H9 (cell line): ENCODE measurements around the gene ARHGEF2. TPM values are rescaled to one million over a fixed set of nuclear protein-coding genes. Genes with fewer than 3 reads are reported as not detected.

ENCODE experiments used
- DNase-seq: peaks from one replicate; pipeline ENCODE4 v3.0.0-alpha.2; 2017
- H2AFZ ChIP-seq: one replicate; pipeline ENCODE4 v1.6.1; 2013; ENCODE audit warnings: mild to moderate bottlenecking, low read length, control low read depth, moderate library complexity
- H2AK5ac ChIP-seq: 2 replicates; pipeline ENCODE4 v1.6.1; 2013; ENCODE audit warnings: low read length, control low read depth, mixed read lengths; ENCODE audit not compliant: insufficient read length
- H2BK120ac ChIP-seq: one replicate; pipeline ENCODE4 v1.6.1; 2013; ENCODE audit warnings: low read depth, mild to moderate bottlenecking, low read length, control low read depth, inconsistent platforms; ENCODE audit not compliant: poor library complexity, severe bottlenecking
- H2BK12ac ChIP-seq: 2 replicates; pipeline ENCODE4 v1.6.1; 2013; ENCODE audit warnings: low read length, control low read depth, mixed read lengths, low read depth; ENCODE audit not compliant: insufficient read length
- H2BK15ac ChIP-seq: 2 replicates; pipeline ENCODE4 v1.6.1; 2013; ENCODE audit warnings: low read depth, low read length, control low read depth
- H2BK20ac ChIP-seq: one replicate; pipeline ENCODE4 v1.6.1; 2013; ENCODE audit warnings: low read depth, mild to moderate bottlenecking, low read length, control low read depth, inconsistent platforms; ENCODE audit not compliant: poor library complexity, severe bottlenecking
- H2BK5ac ChIP-seq: 2 replicates; pipeline ENCODE4 v1.6.1; 2013; ENCODE audit warnings: low read length, control low read depth, mixed read lengths; ENCODE audit not compliant: insufficient read length
- H3K14ac ChIP-seq: 2 replicates; pipeline ENCODE4 v1.6.1; 2013; ENCODE audit warnings: low read length, control low read depth; ENCODE audit not compliant: insufficient read depth
- H3K18ac ChIP-seq: 2 replicates; pipeline ENCODE4 v1.6.1; 2013; ENCODE audit warnings: low read depth, mild to moderate bottlenecking, mixed read lengths, low read length, control low read depth; ENCODE audit not compliant: insufficient read length
- H3K23ac ChIP-seq: 2 replicates; pipeline ENCODE4 v1.6.1; 2013; ENCODE audit warnings: low read length, control low read depth, mixed read lengths, low read depth; ENCODE audit not compliant: insufficient read length
- H3K23me2 ChIP-seq: 2 replicates; pipeline ENCODE4 v1.6.1; 2013; ENCODE audit warnings: low read depth, mild to moderate bottlenecking, mixed read lengths, low read length, control low read depth; ENCODE audit not compliant: insufficient read length, poor library complexity, severe bottlenecking
- H3K27ac ChIP-seq: 2 replicates; pipeline ENCODE4 v1.5.1; 2013; ENCODE audit warnings: low read length, control low read depth, mixed read lengths, low read depth; ENCODE audit not compliant: insufficient read length
- H3K27me3 ChIP-seq: 2 replicates; pipeline ENCODE4 v1.6.1; 2013; ENCODE audit warnings: low read length, control low read depth, inconsistent platforms; ENCODE audit not compliant: insufficient read depth
- H3K4ac ChIP-seq: 2 replicates; pipeline ENCODE4 v1.6.1; 2013; ENCODE audit warnings: low read depth, mild to moderate bottlenecking, control low read depth, inconsistent platforms, low read length, moderate library complexity
- H3K4me1 ChIP-seq: 2 replicates; pipeline ENCODE4 v1.6.1; 2013; ENCODE audit warnings: low read length, control low read depth, inconsistent platforms; ENCODE audit not compliant: insufficient read depth
- H3K4me2 ChIP-seq: 2 replicates; pipeline ENCODE4 v1.6.1; 2013; ENCODE audit warnings: low read length, control low read depth, mixed read lengths; ENCODE audit not compliant: insufficient read length, insufficient read depth
- H3K56ac ChIP-seq: 2 replicates; pipeline ENCODE4 v1.6.1; 2013; ENCODE audit warnings: low read depth, mild to moderate bottlenecking, mixed read lengths, low read length, control low read depth; ENCODE audit not compliant: insufficient read length
- H3K79me1 ChIP-seq: 2 replicates; pipeline ENCODE4 v1.6.1; 2013; ENCODE audit warnings: low read depth, mild to moderate bottlenecking, moderate library complexity, low read length, control low read depth, inconsistent platforms; ENCODE audit not compliant: insufficient read depth, poor library complexity, severe bottlenecking
- H3K79me2 ChIP-seq: 2 replicates; pipeline ENCODE4 v1.6.1; 2013; ENCODE audit warnings: low read length, control low read depth, inconsistent platforms; ENCODE audit not compliant: insufficient read depth
- H3K9ac ChIP-seq: 2 replicates; pipeline ENCODE4 v1.6.1; 2013; ENCODE audit warnings: low read length, control low read depth, mixed read lengths; ENCODE audit not compliant: insufficient read length; ENCODE audit errors: extremely low read depth
- H3K9me3 ChIP-seq: one replicate; pipeline ENCODE4 v1.6.1; 2013; ENCODE audit warnings: low read depth, low read length, inconsistent platforms; ENCODE audit not compliant: control insufficient read depth
- H3T11ph ChIP-seq: one replicate; pipeline ENCODE4 v1.6.1; 2013; ENCODE audit warnings: mild to moderate bottlenecking, low read length, control low read depth, inconsistent platforms
- H4K20me1 ChIP-seq: one replicate; pipeline ENCODE4 v1.6.1; 2013; ENCODE audit not compliant: control insufficient read depth, insufficient read length, insufficient read depth
- H4K5ac ChIP-seq: 2 replicates; pipeline ENCODE4 v1.6.1; 2013; ENCODE audit warnings: low read depth, mild to moderate bottlenecking, mixed read lengths, low read length, control low read depth; ENCODE audit not compliant: insufficient read length
- H4K8ac ChIP-seq: replicated peaks from 2 replicates; pipeline ENCODE4 v1.6.1; 2013; ENCODE audit warnings: low read length, control low read depth, mixed read lengths, low read depth; ENCODE audit not compliant: insufficient read length
- H4K91ac ChIP-seq: 2 replicates; pipeline ENCODE4 v1.6.1; 2013; ENCODE audit warnings: low read depth, mild to moderate bottlenecking, moderate library complexity, mixed read lengths, low read length, control low read depth; ENCODE audit not compliant: insufficient read length
- H3K27ac Mint-ChIP-seq, 3 experiments: 2 replicates in 2 of 3; 3 replicates in 1 of 3; pipeline ENCODE4 v1.8.0; 2020 to 2021; ENCODE audit warnings: mixed read lengths in 3 of 3, mild to moderate bottlenecking in 1 of 3, moderate library complexity in 1 of 3
- H3K27me3 Mint-ChIP-seq: 2 replicates; pipeline ENCODE4 v1.8.0; 2021; ENCODE audit warnings: low read depth, mild to moderate bottlenecking, moderate library complexity, mixed read lengths
- H3K36me3 Mint-ChIP-seq, 3 experiments: 2 replicates in 2 of 3; 3 replicates in 1 of 3; pipeline ENCODE4 v1.8.0; 2020 to 2021; ENCODE audit warnings: low read depth in 3 of 3, mixed read lengths in 3 of 3; ENCODE audit not compliant: insufficient read depth in 1 of 3
- H3K4me1 Mint-ChIP-seq, 2 experiments: 2 replicates each; pipeline ENCODE4 v1.8.0; 2020; ENCODE audit warnings: mixed read lengths in 2 of 2
- H3K4me3 Mint-ChIP-seq, 2 experiments: 2 replicates in 1 of 2; 3 replicates in 1 of 2; pipeline ENCODE4 v1.8.0; 2020 to 2021; ENCODE audit warnings: mild to moderate bottlenecking in 2 of 2, mixed read lengths in 2 of 2, moderate library complexity in 1 of 2
- H3K9me3 Mint-ChIP-seq, 2 experiments: 2 replicates in 1 of 2; 3 replicates in 1 of 2; pipeline ENCODE4 v1.8.0; 2020; ENCODE audit warnings: mild to moderate bottlenecking in 2 of 2, mixed read lengths in 2 of 2, moderate library complexity in 1 of 2
- CTCF ChIP-seq: fragments of 200-600 bp; sonication (generic); conservative IDR thresholded peaks from 3 replicates; pipeline ENCODE4 v1.8.0; 2021; ENCODE audit warnings: antibody characterized with exemption, mild to moderate bottlenecking
- whole genome bisulfite sequencing: extraction: QIAGEN DNeasy Blood & Tissue Kit; methylation state at CpG from one replicate; pipeline ENCODE4 v1.1.7; 2013; ENCODE audit warnings: missing lambda C conversion rate, low lambda C conversion rate, mixed read lengths; ENCODE audit not compliant: insufficient read length; ENCODE audit errors: extremely low coverage; 5-methylcytosine and 5-hydroxymethylcytosine counted together
- total RNA-seq: library from RNA; stranded (reverse); gene quantifications from 2 replicates; pipeline ENCODE4 v1.2.1, GENCODE V29; 2021

Gene ARHGEF2
- total RNA-seq, 1 experiment from 2014 or later, result 111 TPM

DNA sequence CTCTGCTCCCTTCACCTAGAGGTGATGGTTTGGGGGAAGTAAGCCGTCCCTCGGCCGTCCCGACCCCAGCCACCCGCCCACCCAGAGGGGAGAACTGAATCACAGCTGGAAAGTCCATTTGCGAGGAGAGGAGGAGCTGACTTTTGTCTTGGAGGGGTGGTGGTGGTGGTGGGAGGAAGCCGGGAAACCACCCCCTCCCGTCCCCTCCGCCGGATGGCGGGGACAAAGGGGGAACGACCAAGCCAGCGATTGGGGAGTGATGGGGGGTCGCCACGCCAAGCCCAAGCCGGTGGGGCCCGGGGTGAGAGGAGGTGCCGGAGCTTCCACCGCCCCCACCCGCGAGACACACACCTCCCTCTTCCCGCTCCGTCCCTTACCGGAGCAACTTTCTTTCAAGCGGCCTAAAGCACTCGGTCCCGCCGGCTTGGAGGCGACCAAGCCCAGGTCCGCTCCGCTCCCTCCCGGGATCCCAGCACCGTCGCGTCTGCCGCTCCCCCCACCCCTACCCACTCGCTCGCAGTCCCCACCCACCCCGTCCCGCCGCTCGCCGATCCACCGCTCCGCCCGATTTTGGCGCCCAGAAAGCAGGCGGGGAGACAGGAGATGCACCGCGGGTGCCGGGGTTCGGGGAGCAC lies 540 bp downstream of the ARHGEF2 start:
- H3K9ac ChIP-seq, result peak overlapping the region; percentile 71
- H3K4ac ChIP-seq, result no peak overlapping the region
- WGBS, result no CpG with 5 or more reads among the region's 52 CpGs
- no peak overlapping the region for H3T11ph ChIP-seq
- no peak overlapping the region for H2BK15ac ChIP-seq
- H2BK12ac ChIP-seq, result no peak overlapping the region
- H4K20me1 ChIP-seq, result peaks cover 7% of the 10 kb centered on the region
- no peak overlapping the region for H2BK120ac ChIP-seq
- no peaks in the 10 kb centered on the region for H3K27me3 Mint-ChIP-seq
- no peak overlapping the region for H2BK5ac ChIP-seq
- H3K9me3 ChIP-seq, result no peaks in the 10 kb centered on the region
- no peaks in the 10 kb centered on the region for H3K9me3 Mint-ChIP-seq
- H3K14ac ChIP-seq, result peak overlapping the region; percentile 79
- H3K23me2 ChIP-seq, result peaks cover 28% of the 10 kb centered on the region
- peak overlapping the region; percentile 90 to 92 for H3K4me3 Mint-ChIP-seq
- peaks cover 2 to 13% (median 6%) of the 10 kb centered on the region in 3 experiments; a peak in 6 of 7 replicates for H3K36me3 Mint-ChIP-seq
- H2AFZ ChIP-seq, result no peak overlapping the region
- peaks cover 78 to 85% of the 10 kb centered on the region in 2 experiments for H3K4me1 Mint-ChIP-seq
- peaks cover 27% of the 10 kb centered on the region; the same call in 1 of the 2 replicates for H3K79me2 ChIP-seq
- peak overlapping the region; percentile 81 for H3K4me2 ChIP-seq
- H3K27ac ChIP-seq, result no peak overlapping the region
- H2BK20ac ChIP-seq, result no peak overlapping the region
- H3K4me1 ChIP-seq, result peaks cover 11% of the 10 kb centered on the region
- no peak for TF ChIP-seq CTCF
- H2AK5ac ChIP-seq, result no peak overlapping the region
- no peak overlapping the region for H4K8ac ChIP-seq
- no peak overlapping the region for H3K56ac ChIP-seq
- H3K18ac ChIP-seq, result peak overlapping the region; percentile 85
- peaks cover 6% of the 10 kb centered on the region for H3K79me1 ChIP-seq
- H4K5ac ChIP-seq, result no peak overlapping the region
- H3K23ac ChIP-seq, result no peak overlapping the region
- no peak overlapping the region for H4K91ac ChIP-seq
- DNase-seq, result peak; percentile 45
- no peaks in the 10 kb centered on the region for H3K27me3 ChIP-seq
- peak overlapping the region; percentile 93 to 99 (median 97) for H3K27ac Mint-ChIP-seq
